Measurements from ENCODE around the gene MPZL2.

Gene MPZL2

DNA sequence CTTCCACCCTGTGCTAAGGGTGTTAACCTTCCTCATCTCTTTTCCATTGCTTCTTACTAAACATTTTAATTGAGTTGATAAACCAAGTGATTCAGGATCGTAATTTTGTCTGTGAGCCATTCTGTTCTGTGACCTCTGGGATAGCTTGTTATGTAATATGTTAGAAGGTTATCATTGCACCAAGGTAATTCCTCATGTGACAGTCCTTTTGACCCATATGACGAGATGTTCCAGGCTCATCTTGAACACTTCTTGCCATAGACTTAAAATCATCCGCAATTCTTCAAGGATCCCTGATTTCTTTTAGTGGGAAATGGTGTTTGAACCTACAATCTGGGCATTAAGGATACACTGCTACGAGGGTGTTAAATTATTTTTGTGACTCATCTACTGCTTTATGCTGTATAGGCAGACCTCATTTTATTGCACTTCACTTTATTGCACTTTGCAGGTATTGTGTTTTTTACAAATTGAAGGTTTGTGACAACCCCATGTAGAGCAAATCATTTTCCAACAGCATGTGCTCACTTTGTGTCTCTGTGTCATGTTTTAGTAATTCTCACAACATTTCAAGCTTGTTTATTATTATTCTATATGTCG is 19.0 kb upstream of the MPZL2 start:
- TF ChIP-seq, protein P1, sequence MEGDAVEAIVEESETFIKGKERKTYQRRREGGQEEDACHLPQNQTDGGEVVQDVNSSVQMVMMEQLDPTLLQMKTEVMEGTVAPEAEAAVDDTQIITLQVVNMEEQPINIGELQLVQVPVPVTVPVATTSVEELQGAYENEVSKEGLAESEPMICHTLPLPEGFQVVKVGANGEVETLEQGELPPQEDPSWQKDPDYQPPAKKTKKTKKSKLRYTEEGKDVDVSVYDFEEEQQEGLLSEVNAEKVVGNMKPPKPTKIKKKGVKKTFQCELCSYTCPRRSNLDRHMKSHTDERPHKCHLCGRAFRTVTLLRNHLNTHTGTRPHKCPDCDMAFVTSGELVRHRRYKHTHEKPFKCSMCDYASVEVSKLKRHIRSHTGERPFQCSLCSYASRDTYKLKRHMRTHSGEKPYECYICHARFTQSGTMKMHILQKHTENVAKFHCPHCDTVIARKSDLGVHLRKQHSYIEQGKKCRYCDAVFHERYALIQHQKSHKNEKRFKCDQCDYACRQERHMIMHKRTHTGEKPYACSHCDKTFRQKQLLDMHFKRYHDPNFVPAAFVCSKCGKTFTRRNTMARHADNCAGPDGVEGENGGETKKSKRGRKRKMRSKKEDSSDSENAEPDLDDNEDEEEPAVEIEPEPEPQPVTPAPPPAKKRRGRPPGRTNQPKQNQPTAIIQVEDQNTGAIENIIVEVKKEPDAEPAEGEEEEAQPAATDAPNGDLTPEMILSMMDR (IDR thresholded peaks at IDR 0.05; ENCODE audit: insufficient read depth, missing control alignments), result no peak
- DNase-seq (ENCODE audit: insufficient read length, low spot score) (no peak), FAIRE-seq (no peak)

DNA sequence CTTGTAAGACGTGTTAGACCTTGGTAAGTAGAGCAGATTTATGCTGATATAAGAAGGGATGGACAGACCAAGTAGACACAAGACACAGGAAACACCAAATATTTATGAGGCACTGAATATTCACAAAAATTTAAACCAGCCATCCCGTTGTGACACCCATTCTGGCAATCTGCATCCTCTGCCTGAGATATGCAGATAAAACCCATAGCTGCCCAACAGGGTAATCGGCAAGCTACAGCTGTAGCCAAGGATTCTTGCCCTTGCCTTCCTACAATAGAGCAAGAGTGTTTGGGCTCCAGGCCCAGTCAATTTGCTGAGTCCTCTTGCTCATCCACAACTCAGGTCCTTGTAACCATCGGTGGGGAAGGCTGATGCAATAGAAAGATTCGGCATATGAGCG is 18.5 kb upstream of the MPZL2 start:
- DNase-seq (ENCODE audit: insufficient read length, low spot score), result no peak
- TF ChIP-seq, protein P1 (IDR thresholded peaks at IDR 0.05; ENCODE audit: insufficient read depth, missing control alignments), result no peak
- no peak for FAIRE-seq

DNA sequence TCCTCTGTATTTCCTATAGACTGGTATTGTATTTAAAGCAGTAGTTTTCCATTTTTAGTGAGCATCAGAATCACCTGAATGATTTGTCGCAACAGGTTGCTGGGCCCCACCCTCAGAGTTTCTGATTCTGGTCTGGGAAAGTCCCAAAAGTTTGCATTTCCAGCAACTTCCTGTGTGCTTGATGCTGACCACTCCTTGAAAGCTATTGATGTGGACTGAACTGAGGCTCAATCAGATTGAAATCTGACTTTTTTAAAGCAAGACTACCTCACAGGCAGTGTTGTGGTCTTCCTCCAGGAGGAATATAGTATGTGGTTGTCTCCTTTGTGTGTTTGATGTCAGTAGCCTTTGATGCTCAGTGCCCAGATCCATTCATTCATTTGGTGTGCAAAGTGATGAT is 17.2 kb upstream of the MPZL2 start:
- TF ChIP-seq, protein P1 (IDR thresholded peaks at IDR 0.05; ENCODE audit: insufficient read depth, missing control alignments), result no peak
- FAIRE-seq (no peak), DNase-seq (ENCODE audit: insufficient read length, low spot score) (no peak)

DNA sequence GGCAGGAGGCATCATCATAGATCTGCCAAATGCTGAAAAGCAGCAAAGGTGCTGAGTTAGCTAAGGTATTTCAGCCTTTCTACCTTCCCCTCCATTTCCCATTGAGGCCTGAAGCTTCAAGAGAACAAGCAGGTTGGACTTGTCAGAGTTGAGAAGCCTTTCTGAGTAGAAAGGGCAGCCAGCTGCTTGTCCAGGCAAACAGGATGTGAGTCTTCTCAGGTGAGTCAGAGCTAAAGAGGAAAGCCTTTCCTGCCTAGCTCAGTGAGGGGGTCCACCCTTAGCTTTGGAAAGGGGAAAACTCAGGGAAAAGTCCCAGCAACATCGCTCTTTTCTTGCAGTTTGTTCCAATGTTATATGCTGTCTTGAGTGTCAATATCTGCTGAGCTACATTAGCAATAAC is 13.2 kb upstream of the MPZL2 start:
- DNase-seq (ENCODE audit: insufficient read length, low spot score), result no peak
- no peak for FAIRE-seq
- TF ChIP-seq, protein P1 (IDR thresholded peaks at IDR 0.05; ENCODE audit: insufficient read depth, missing control alignments), result no peak

DNA sequence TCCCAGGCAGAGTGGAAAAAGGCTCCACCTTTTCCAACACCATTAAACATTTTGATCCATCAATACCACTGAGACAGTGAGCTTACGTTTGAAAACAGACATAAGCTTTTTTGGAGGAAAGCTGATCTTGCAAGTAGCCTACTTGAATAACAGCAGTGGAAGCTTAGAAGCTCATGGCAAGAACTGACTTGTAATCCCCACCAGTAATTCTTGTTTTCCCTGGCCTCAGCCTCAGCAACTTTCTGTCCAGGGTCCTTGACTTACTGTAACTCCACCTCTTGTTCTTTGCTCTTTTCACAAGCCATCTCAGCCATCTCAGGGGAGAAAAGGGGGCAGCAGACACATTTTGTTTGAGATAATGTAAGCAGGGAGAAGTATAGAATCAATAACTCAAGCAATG is 12.3 kb upstream of the MPZL2 start:
- DNase-seq (ENCODE audit: insufficient read length, low spot score) (no peak), FAIRE-seq (no peak)
- TF ChIP-seq, protein P1 (IDR thresholded peaks at IDR 0.05; ENCODE audit: insufficient read depth, missing control alignments), result no peak

DNA sequence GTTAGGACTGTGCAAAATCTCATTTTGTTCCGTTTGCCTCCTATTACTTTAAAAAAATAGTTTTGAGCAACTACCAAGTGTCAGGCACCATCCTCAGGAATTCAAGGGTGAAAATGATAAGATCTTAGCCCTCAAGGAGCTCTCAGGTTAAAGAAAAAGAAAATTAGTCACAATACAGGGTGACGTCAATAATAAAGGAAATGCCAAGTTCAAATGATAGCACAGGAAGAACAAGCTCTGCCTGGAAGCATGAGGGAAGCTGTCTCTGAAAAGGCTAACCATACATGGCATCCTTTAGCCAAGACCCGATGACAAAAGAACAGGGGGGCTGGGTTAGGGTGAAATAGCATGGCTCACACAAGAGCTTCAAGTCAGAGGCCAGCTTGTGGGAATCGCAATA is 11.1 kb upstream of the MPZL2 start:
- FAIRE-seq (no peak), DNase-seq (ENCODE audit: insufficient read length, low spot score) (no peak)
- TF ChIP-seq, protein P1 (IDR thresholded peaks at IDR 0.05; ENCODE audit: insufficient read depth, missing control alignments), result no peak

DNA sequence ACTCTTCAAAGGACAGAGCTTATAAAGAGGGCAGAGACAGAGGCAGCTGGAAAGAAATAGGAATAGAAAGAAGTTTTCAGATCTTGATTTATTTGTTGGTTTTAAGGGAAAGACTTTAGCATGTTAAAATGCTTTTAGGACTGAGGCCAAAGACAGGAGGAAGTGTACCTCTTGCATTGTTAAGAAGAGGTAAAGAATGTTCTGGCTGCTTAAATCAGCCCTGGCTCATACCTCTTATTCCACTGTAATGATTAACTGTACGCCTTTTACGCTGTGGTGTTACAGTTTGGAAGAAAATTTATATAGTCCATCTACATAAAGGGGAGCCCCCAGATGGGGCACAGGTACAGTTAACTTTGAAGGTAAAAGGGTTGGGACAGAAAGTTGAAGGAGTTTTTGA is 10.1 kb upstream of the MPZL2 start:
- TF ChIP-seq, protein P1 (IDR thresholded peaks at IDR 0.05; ENCODE audit: insufficient read depth, missing control alignments), result no peak
- DNase-seq (ENCODE audit: insufficient read length, low spot score), result no peak
- FAIRE-seq, result no peak

Data from D721Med (cell line).